OCI-LY3 (cell line): ENCODE data around the gene SLC41A3.
"Not testable (repeated sequence)": the region's sequence is repeated elsewhere in the genome, so short reads cannot be mapped to it uniquely, and the experiment has no call there.

ENCODE experiments used
- H2AFZ ChIP-seq: fragments of 200-600, 300-600 bp; shearing (Covaris generic); 2 replicates; pipeline ENCODE4 v1.6.0; 2014; ENCODE audit warnings: antibody characterized with exemption, low read depth, low read length
- H3K27ac ChIP-seq: fragments of 200-600, 300-600 bp; sonication (generic); 2 replicates; pipeline ENCODE4 v1.5.1; 2014; ENCODE audit warnings: mild to moderate bottlenecking, low read length, moderate library complexity, mixed read lengths
- H3K27me3 ChIP-seq: fragments of 200-600, 300-600 bp; sonication (generic); 2 replicates; pipeline ENCODE4 v1.6.1; 2014; ENCODE audit warnings: low read depth, low read length, mixed read lengths
- H3K36me3 ChIP-seq: fragments of 200-600, 300-600 bp; sonication (generic); replicated peaks from 2 replicates; pipeline ENCODE3; 2014; ENCODE audit warnings: low read depth, low read length, mixed read lengths
- H3K4me1 ChIP-seq: fragments of 300-600, 200-600 bp; sonication (generic); 2 replicates; pipeline ENCODE4 v1.6.1; 2014; ENCODE audit warnings: low read length, mixed read lengths
- H3K4me2 ChIP-seq: fragments of 200-600, 300-600 bp; sonication (generic); 2 replicates; pipeline ENCODE4 v1.6.1; 2014; ENCODE audit warnings: low read length, mixed read lengths
- H3K4me3 ChIP-seq: fragments of 300-600, 200-600 bp; sonication (generic); 2 replicates; pipeline ENCODE4 v1.5.1; 2014; ENCODE audit warnings: antibody characterized with exemption, mild to moderate bottlenecking, low read length, moderate library complexity
- H3K79me2 ChIP-seq: fragments of 300-600, 200-600 bp; shearing (Covaris generic); 2 replicates; pipeline ENCODE4 v1.6.1; 2014; ENCODE audit warnings: mild to moderate bottlenecking, low read length, mixed read lengths
- H3K9ac ChIP-seq: fragments of 300-600, 200-600 bp; shearing (Covaris generic); 2 replicates; pipeline ENCODE4 v1.6.0; 2014; ENCODE audit warnings: mild to moderate bottlenecking, low read length, moderate library complexity
- H3K9me3 ChIP-seq: fragments of 200-600, 300-600 bp; shearing (Covaris generic); 2 replicates; pipeline ENCODE4 v1.6.1; 2014; ENCODE audit warnings: low read length, mixed read lengths; ENCODE audit not compliant: insufficient read depth
- H4K20me1 ChIP-seq: fragments of 200-600, 300-600 bp; sonication (generic); 2 replicates; pipeline ENCODE4 v1.6.1; 2016; ENCODE audit warnings: low read length, mixed read lengths; ENCODE audit not compliant: insufficient read depth
- EZH2phosphoT487 ChIP-seq: fragments of 200-600 bp; shearing (Covaris generic); IDR thresholded peaks from 2 replicates; pipeline ENCODE4 v1.6.1; 2018; ENCODE audit warnings: antibody characterized with exemption, mixed run types, low read depth
- TF ChIP-seq, protein P1 (sequence below): fragments of 200-600, 300-600 bp; sonication (generic); IDR thresholded peaks from 2 replicates; pipeline ENCODE4 v1.5.1; 2014; ENCODE audit warnings: antibody characterized with exemption, low read length, low read depth

Gene SLC41A3

DNA sequence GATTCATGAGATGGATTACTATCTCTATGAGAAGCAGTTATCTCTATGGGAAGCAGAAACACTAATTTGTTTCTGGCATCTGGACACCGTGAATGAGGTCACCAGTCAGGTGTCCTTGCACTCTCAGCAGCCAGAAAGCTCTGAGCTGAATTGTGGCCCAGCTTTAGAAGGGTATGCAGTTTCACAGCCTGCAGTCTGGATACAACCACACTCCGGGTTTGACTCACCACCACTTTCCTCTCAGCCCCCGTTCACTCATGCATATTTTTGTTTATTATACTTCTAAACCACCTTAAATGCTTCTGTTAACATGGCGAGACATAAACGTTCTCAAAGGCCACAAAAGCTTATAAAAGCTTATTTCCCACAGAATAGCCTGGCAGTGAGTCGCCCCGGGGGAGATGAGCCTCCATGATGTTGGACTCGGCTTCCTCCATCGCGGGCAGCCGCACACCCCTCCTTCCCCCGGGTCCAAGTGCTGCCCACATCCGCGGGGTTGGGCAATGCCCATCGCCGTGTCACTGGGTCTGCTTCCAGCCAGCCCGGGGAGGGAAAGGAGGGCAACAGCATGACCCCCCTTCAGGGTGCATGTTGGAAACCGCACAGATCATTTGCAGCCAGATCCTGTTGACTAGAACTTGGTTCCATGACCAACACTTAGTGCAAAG is 16.8 kb upstream of the SLC41A3 start:
- Histone ChIP-seq H3K27ac (no peak overlapping the region), H3K79me2 (no peaks in the 10 kb centered on the region), H3K4me2 (no peak overlapping the region), H3K27me3 (no peaks in the 10 kb centered on the region), H2AFZ (no peak overlapping the region), H3K9me3 (no peaks in the 10 kb centered on the region), H3K4me1 (peaks cover 5% of the 10 kb centered on the region), H3K4me3 (no peak overlapping the region), H3K36me3 (no peaks in the 10 kb centered on the region), H3K9ac (no peak overlapping the region), H4K20me1 (no peaks in the 10 kb centered on the region)
- TF ChIP-seq, protein P1, sequence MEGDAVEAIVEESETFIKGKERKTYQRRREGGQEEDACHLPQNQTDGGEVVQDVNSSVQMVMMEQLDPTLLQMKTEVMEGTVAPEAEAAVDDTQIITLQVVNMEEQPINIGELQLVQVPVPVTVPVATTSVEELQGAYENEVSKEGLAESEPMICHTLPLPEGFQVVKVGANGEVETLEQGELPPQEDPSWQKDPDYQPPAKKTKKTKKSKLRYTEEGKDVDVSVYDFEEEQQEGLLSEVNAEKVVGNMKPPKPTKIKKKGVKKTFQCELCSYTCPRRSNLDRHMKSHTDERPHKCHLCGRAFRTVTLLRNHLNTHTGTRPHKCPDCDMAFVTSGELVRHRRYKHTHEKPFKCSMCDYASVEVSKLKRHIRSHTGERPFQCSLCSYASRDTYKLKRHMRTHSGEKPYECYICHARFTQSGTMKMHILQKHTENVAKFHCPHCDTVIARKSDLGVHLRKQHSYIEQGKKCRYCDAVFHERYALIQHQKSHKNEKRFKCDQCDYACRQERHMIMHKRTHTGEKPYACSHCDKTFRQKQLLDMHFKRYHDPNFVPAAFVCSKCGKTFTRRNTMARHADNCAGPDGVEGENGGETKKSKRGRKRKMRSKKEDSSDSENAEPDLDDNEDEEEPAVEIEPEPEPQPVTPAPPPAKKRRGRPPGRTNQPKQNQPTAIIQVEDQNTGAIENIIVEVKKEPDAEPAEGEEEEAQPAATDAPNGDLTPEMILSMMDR, result no peak
- TF ChIP-seq EZH2phosphoT487, result no peak

DNA sequence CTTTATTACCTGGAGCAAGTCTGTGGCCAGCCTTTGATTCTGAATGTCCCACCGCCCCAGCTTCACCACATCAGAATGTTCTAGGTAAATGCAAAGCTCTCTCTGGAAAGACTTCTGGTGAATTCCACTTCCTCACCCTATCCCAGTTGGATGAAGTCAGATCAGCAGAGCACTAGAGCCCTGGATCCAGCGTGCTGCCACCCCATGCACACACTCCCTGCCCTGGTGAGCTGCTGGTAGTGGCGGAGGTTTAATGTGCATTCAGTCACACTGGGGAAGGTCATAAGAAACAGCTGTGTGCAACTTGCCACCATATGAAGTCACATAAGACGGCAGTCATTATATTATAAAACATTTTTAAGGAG is 16.3 kb upstream of the SLC41A3 start:
- TF ChIP-seq EZH2phosphoT487, result no peak
- TF ChIP-seq, protein P1, result no peak
- H3K4me2 ChIP-seq, result no peak overlapping the region
- no peaks in the 10 kb centered on the region for H3K27me3 ChIP-seq
- no peaks in the 10 kb centered on the region for H4K20me1 ChIP-seq
- H3K36me3 ChIP-seq, result no peaks in the 10 kb centered on the region
- no peak overlapping the region for H2AFZ ChIP-seq
- H3K4me3 ChIP-seq, result no peak overlapping the region
- no peaks in the 10 kb centered on the region for H3K79me2 ChIP-seq
- H3K9me3 ChIP-seq, result no peaks in the 10 kb centered on the region
- H3K4me1 ChIP-seq, result peaks cover 5% of the 10 kb centered on the region
- H3K9ac ChIP-seq, result no peak overlapping the region
- no peak overlapping the region for H3K27ac ChIP-seq

DNA sequence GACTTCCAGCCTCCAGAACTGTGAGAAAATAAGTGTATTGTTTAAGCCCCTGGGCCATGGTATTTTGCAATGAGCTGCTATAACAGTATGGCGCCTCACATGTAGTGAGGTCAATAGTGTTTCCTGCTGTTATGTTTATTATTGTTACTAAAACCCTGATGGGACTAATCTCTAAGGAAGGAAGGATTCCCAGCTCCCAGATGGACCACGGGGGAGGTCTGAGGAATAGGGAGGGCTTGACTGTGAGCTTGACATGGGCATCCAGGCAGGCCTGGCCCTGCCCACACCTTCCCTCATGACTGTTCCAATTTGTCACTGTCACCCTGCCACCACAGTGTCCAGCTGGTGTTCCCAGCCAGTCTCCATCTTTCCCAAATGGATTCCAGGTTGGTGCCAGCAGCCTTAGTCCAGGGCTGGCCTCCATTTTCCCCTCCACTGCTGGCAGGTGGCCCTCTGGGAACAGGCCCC is 14.5 kb upstream of the SLC41A3 start:
- Histone ChIP-seq H3K27me3 (no peaks in the 10 kb centered on the region), H2AFZ (no peak overlapping the region), H3K4me3 (no peak overlapping the region), H3K4me2 (no peak overlapping the region), H4K20me1 (no peaks in the 10 kb centered on the region), H3K4me1 (peaks cover 5% of the 10 kb centered on the region), H3K36me3 (no peaks in the 10 kb centered on the region), H3K27ac (no peak overlapping the region), H3K79me2 (no peaks in the 10 kb centered on the region), H3K9me3 (no peaks in the 10 kb centered on the region), H3K9ac (no peak overlapping the region)
- no peak for TF ChIP-seq EZH2phosphoT487
- TF ChIP-seq, protein P1, result no peak

DNA sequence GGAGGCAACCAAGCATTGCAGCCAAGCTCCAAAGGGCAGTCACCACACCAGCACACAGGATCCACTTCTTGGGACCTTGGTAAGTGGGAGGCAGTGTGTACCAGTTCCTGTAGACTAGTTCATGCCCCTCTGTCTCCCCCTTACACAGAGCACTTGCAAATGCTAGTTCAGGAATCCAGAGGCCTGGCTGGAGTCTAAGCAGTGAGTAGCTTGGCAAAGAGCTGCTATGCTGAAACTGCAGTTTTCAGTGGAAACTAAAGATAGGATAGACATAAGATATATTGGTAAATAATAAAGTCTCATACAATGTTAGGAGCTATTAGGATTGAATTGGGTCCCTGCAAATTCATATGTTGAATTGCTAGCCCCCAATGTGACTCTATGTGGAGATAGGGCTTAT is 13.9 kb upstream of the SLC41A3 start:
- H2AFZ ChIP-seq, result no peak overlapping the region
- peaks cover 5% of the 10 kb centered on the region for H3K4me1 ChIP-seq
- no peak overlapping the region for H3K4me2 ChIP-seq
- H3K9ac ChIP-seq, result no peak overlapping the region
- TF ChIP-seq EZH2phosphoT487, result no peak
- TF ChIP-seq, protein P1, result no peak
- H4K20me1 ChIP-seq, result no peaks in the 10 kb centered on the region
- H3K9me3 ChIP-seq, result no peaks in the 10 kb centered on the region
- H3K27me3 ChIP-seq, result no peaks in the 10 kb centered on the region
- H3K79me2 ChIP-seq, result no peaks in the 10 kb centered on the region
- H3K4me3 ChIP-seq, result no peak overlapping the region
- no peak overlapping the region for H3K27ac ChIP-seq
- no peaks in the 10 kb centered on the region for H3K36me3 ChIP-seq

DNA sequence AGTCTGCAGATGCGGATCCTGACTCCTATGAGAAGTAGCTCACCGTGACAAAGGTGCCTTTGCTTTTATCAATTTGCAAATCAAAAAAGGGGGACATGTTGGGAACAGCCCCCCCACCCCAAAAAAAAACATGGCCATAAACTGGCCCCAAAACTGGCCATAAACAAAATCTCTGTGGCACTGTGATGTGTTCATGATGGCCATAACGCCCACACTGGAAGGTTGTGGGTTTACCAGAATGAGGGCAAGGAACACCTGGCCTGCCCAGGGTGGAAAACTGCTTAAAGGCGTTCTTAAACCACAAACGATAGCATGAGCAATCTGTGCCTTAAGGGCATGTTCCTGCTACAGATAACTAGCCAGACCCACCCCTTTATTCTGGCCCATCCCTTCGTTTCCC is 12.3 kb upstream of the SLC41A3 start:
- not testable (repeated sequence) for H3K9ac ChIP-seq, H3K4me2 ChIP-seq, H3K79me2 ChIP-seq, H4K20me1 ChIP-seq, H3K27ac ChIP-seq, H3K9me3 ChIP-seq, H2AFZ ChIP-seq, H3K27me3 ChIP-seq, H3K4me3 ChIP-seq, H3K36me3 ChIP-seq, H3K4me1 ChIP-seq

DNA sequence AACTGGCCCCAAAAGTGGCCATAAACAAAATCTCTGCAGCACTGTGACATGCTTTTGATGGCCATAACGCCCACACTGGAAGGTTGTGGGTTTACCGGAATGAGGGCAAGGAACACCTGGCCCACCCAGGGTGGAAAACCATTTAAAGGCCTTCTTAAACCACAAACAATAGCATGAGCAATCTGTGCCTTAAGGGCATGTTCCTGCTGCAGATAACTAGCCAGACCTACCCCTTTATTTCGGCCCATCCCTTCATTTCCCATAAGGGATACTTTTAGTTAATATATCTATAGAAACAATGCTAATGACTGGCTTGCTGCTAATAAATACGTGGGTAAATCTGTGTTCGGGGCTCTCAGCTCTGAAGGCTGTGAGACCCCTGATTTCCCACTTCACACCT is 8.2 kb upstream of the SLC41A3 start:
- not testable (repeated sequence) for H3K36me3 ChIP-seq, H3K79me2 ChIP-seq, H3K9me3 ChIP-seq, H4K20me1 ChIP-seq, H3K9ac ChIP-seq, H3K27me3 ChIP-seq, H3K27ac ChIP-seq, H3K4me3 ChIP-seq, H3K4me1 ChIP-seq, H3K4me2 ChIP-seq, H2AFZ ChIP-seq
